Measurements from ENCODE around the gene PDAP1.
A peak's percentile ranks its signal among the peaks of the same experiment; 100 is the strongest.
"Not testable (repeated sequence)": the region's sequence is repeated elsewhere in the genome, so short reads cannot be mapped to it uniquely, and the experiment has no call there.

Gene PDAP1, protein sequence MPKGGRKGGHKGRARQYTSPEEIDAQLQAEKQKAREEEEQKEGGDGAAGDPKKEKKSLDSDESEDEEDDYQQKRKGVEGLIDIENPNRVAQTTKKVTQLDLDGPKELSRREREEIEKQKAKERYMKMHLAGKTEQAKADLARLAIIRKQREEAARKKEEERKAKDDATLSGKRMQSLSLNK

DNA sequence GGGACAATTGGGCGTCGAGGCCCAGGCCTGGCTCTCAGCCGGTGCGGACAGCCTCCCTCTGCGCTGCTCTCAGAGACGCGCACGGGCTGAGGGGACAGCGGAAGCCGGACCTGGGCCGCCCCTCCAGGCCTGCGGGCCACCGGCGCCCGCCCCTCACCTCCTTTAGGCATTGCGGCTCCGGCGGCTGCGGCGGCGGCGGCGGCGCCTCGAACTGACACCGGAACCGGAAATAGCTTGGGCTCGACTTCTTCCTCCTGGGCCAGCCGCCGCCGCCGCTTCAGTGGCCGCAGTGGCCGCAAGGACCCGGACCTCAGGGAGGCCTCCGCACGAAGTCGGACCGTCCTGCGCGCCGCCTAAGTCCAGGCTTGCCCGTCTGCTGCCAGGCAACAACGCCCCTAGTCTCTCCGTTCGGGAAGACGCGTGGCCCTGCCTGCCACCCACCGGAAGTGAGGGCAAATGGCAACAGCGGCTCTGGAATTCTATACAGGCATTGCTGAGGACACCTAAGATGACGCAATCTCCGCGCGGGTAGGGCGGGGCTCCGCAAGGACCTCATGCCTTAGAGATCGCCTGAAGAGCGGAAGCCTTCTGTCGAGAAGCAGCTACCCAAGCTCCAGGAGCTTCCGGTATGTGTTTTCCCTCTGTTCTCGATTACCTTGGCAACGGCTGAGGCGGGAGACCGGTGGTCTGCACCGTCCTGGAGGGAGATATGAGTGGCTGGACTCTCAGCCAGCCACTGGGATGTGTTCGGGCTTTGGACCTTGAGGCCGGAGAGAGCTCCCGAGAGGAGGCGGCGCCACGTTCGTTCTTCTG, at the start of gene PDAP1, which contains the start of gene BUD31:
TSS of gene PDAP1 (minus strand) at position 219 of the 813 bp plus-strand sequence. CDS start at position 170, 49 bp downstream.
TSS of gene BUD31 (plus strand) at position 591 of the 813 bp plus-strand sequence. CDS start 2,124 bp downstream, outside the sequence.
- peak; percentile 95 for DNase-seq

DNA sequence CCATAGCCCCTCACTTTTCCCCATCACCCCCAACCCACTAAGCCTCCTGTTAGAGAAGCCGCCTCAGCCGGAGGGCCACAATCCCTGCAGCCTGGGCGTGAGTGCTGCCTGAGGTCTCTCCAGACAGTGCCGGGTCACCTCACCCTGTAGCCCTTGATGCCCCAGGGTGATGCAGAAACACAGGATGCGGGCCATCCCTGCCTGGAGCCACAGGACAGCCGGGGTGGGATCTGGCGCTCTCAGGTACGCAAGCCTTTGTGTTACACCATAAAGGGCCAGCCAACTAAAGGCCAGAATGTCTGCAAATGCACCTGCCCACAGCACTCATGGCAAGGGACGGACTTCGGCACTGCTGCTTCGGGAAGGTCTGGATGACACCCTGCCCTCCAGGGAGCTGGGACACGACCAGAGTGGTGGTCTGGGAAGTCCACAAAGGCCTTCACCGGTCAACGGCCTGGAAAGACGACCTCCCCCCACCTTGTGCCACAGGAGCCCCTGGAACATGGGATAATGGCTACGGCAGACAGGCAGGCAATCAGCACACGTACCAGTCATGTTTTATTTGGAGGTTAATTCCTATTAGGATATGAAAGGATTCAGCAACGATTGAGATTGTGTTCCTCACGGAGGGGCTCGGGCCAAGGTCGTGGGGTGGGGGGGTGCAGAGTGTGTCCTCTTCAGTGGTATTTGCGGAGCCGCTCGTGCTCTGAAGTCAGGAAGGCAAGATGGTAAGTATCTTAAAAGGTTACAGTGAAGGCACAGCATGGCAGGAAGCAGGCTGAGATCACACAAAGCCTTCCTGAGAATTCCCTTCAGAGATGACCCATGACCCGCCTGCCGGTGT, 49.5 kb upstream of the PDAP1 start:
- no peak for DNase-seq

DNA sequence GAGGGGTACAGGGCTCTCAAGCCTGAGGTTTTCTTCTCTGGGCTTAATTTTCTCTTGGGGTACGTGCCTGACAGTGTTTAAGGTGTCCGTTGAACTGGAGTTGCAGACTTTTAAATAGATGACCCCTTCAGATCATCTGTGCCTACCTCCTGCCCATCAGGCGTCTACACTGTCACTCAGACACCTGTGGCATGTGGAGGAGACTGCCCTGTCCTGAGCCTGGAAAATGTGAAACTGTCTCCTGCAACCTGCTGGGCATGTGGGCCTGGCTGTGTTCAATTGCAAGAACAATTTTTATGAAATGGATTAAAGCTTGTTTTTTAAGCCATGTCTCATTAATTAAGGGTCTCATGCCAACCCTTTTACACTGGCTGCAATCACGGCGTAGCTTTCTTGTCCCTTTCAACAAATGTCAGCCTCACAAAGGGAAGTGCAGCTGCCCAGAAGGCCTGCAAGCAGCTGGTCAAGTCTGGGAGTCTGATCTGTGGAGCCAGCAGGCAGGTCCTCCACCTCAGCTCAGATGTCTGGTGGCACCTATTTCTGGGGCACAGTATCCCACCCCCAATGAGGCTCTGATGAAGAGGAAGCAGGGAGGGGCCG, 48.8 kb upstream of the PDAP1 start:
- DNase-seq = no peak

DNA sequence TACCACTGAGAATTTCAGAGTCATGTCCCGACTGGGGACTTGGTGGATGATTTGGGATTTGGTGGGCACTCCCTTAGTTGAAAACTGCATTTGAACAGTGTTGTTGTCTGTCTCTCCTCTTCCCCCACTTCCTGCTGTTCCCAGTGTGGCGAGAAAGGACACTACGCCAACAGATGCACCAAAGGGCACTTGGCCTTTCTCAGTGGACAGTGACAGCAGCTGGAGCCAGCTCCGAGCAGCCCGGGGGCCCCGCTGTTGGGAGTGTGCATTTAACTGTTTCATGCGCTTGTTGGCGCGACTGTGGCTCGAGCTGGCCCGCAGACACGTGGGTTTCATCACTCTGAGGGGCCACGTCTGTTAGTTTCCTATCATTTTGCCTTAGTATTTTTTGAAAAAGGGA, 47.9 kb upstream of the PDAP1 start:
- DNase-seq = no peak

DNA sequence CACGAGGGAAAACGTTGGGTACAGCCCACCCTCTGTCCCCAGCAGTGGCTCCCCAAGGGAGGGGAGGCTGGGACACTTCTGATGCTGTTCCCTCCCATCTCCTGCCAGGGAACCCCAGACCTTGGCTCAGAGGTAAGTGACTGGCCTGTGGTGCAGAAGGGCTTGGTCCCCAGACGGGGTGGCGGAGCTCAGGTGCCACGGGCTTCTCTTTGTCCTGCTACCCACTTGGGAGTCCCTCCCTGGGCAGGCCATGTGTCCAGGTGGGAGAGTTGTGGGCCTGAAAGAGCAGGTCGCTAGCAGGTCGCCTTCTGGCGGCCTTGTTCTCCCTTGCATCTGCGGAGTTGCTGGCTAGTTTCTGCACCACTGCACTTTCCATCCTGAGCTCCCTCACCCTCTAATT, 47.5 kb upstream of the PDAP1 start:
- DNase-seq = no peak

DNA sequence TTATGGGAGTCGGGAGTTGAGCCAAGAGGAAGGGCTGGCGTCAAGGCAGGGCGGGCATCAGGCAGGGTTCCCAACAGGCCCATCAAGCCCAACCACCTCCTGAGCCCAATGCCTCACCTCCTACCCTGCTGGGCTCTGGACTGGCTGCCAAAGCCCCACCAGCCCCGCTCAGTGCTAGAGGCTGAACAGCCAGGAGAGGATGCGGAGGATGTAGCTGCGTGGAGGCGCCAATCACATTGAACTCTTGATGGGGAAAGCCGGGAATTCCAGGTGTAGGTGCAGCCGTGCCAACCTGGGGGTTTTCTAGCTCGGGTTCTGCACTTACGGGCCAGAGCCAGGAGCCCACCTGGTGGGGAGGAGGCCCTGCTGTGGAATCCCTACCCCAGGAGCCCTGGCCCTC, 44.7 kb upstream of the PDAP1 start:
- no peak for DNase-seq

DNA sequence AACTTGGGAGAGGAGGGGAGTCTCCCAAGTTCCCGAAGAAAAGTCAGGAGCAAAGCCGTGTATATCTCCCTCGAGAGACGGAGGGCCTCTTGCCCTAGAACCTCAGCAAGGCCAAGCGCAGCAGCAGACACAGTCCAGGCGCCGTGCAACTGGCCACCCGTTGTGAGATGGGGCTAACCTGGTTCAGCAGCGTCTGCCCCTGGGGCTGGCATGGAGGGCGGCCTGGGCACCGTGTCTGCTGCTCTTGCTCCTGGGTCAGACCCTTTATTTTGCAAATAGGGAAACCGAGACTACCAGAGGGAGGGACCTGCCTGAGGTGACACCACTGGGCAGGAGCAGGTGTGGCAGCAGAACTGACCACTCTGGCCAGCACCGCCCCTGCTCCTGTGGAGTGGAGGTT, 44.1 kb upstream of the PDAP1 start:
- no peak for DNase-seq

DNA sequence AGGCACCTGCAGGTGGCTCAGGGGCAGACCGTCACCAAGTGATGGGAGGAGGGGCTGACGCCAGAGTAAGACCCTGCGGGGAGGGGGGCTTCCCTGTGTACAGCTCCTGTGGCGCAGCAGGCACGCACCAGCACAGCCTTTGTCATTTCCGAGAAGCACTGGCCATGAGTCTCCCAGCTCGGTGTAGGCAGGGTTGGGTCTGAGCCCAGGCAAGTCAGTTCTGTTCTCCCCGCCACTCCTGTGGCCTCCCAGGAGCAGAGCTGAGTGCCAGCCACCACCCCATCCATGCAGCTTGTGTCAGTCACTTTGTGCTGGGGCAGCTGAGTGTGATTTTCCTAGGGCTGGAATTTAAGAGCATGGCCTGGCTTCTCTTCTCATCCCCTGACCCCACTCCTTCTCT, 43.5 kb upstream of the PDAP1 start:
- no peak for DNase-seq

DNA sequence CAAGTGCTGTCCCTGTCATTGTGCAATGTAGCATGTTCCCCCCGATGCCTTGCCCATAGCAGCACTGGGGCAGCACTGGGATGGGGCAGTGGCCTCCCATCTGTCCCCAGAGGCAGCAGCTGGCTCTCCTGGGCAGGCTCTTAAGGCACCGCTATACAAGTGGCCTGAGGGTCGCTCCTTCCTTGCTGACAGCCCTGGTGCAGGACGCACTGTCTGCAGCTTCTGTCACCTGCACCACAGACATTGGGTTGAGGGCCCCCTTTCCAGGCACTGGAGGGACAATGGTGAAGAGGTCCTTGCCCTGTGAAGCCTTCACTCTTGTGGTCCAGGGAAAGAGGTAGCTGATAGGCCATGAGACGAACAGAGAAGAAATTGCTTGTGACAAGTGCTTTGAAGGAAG, 40.9 kb upstream of the PDAP1 start:
- no peak for DNase-seq

DNA sequence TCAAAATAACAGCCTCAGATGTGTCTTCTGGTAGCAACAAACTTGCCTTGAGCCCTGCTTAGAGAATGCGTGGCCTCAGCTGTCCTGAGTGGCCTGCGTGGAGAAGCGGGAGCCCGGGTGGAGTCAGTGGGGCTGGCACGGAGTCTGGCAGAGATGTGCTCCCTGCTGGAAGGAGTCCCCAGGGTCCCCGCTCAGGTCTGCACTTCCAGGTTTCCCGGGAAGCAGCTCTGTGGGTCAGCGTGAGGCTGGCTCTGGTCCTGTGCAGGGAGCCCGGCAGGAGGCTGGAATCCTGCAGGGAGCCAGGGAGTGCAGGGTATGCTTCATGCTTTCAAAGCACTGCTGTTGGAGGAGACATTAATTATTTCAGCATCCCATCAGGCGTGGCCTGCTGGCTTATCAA, 40.5 kb upstream of the PDAP1 start:
- no peak for DNase-seq

DNA sequence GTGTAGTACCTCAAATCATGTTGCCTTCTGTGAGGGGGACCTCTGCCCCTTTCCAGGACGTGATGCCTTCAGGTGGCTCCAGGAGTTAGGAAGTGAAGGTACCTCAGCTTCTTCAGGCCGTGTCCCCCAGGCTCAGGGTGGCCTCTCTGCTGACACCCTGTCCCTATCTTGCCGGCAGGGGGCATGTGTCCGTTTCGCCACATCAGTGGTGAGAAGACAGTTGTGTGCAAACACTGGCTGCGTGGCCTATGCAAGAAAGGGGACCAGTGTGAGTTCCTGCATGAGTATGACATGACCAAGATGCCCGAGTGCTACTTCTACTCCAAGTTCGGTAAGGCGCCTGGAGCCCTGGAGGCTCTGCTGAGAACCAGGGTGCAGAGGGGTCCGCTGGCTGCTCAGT, 39.5 kb upstream of the PDAP1 start:
- no peak for DNase-seq

DNA sequence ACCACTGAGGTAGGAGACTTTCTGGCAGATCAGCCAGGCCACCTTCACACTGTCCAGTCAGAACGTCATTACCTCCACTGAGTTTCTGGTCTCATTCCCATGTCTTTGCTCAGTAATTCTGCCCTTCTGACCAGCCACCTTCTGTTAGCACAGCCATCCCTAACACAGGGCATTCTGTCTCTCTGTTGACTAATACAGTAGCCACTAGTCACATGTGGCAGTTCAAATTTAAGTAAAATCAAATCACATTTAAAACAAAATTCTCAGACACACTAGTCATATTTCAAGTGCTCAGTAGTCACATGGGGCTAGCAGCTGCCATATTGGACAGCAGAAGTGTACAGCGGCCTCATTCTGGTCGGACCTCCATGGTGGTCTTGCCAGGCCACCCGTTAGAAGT, 37.7 kb upstream of the PDAP1 start:
- DNase-seq = no peak

DNA sequence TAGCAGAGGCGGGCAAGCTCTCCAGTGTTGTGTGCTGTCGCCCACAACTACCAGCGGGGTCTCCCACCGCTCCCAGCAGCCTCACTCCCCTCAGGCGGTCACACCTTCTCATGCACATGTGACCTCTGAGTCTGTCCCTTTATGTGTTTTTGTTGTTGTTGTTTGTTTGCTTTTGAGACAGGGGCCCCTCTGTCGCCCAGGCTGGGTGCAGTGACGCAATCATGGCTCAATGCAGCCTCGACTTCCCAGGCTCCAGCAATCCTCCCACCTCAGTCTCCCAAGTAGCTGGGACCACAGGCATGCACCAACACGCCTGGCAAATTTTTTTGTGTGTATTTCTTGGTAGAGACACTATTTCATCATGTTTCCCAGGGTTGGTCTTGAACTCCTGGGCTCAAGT, 31.8 kb upstream of the PDAP1 start:
- no peak for DNase-seq

DNA sequence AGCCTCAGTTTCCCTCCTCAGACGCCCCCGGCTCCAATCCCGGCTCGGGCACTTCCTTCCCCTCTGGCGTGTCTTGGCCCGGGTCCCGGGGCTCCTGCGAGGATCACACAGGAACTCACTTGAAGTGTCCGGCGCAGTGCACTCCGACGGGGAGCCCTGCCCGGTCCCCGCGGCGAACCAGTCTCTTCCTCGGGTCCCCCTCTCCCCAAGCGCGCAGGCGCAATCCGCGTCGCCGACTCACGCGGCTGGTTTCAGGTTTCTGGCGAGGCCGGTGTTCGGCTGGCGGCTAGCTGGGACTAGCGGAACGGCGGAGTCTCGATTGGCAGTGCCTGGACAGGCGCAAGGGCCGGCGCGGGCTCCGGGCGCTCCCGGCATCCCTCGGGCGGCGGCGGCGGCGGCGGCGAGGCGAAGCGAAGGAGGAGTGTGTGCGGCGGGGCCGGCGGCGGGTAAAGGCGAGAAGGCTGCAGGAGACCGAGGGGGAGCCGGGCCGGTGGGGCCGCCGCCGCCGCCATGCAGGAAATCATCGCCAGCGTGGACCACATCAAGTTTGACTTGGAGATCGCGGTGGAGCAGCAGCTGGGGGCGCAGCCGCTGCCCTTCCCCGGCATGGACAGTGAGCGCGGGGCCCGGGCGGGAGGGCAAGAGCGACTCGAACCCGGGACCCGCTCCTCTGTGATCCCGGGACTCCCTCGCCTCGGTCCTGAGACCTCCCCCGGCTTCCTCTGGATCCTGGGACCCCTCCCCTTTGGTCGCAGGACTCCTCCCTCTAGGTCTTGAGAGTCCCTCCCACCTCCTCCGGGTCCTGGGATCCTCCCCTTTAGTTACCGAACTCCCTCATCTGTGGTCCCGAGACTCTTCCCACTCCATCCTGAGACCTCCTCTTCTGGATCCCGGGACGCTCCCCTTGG, 30.4 kb upstream of the PDAP1 start, which contains the start of the genes CPSF4 and PTCD1:
TSS of gene CPSF4 (plus strand) at position 371 of the 908 bp plus-strand sequence. CDS start at position 511, 140 bp downstream.
TSS of gene PTCD1 (minus strand) at position 226 of the 908 bp plus-strand sequence. CDS start 3,556 bp downstream, outside the sequence.
- DNase-seq = peak; percentile 98

DNA sequence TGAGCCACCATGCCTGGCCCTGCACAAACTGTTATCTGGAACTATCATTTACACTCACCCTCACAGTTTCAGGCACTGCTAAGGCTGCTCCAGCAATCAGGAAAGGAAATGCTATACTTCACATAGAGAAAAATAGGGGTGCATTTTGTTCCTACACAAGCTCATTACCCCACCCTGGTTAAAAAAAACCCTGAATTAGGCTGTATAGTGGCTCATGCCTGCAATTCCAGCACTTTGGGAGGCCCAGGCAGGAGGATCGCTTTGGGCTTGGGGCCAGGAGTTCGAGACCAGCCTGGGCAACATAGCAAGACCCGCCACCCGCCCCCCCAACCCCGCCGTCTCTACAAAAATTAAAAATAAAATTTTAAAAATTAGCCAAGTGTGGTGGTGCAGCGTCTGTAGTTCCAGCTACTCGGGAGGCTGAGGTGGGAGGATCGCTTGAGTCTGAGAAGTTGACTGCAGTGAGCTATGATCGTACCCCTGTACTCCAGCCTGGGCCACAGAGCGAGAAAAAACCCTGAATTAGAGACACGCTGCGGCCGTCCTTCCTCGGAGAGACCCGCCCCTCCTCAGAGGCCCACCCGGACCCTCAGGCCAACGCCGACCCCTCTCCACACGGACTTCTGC, 29.7 kb upstream of the PDAP1 start:
- DNase-seq = no peak

DNA sequence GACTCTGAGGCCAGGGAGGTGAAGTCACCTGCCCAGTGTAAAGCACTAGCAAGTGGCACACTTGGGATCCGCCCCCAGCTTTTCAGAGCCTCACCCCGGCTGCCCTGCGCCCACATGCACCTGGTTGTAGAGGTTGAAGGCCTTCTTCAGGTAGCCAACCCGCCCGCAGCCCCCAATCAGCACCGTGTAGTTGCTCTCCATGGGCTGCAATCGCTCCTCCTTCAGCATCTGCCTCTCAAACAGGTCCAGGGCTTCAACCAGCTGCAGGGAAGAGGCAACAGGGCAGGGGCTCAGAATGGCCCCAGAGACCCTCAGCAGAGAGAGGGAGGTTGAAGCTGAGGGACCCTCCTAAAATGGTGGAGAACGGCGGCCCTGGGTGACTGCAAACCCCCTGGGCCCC, 24.8 kb upstream of the PDAP1 start:
- no peak for DNase-seq

DNA sequence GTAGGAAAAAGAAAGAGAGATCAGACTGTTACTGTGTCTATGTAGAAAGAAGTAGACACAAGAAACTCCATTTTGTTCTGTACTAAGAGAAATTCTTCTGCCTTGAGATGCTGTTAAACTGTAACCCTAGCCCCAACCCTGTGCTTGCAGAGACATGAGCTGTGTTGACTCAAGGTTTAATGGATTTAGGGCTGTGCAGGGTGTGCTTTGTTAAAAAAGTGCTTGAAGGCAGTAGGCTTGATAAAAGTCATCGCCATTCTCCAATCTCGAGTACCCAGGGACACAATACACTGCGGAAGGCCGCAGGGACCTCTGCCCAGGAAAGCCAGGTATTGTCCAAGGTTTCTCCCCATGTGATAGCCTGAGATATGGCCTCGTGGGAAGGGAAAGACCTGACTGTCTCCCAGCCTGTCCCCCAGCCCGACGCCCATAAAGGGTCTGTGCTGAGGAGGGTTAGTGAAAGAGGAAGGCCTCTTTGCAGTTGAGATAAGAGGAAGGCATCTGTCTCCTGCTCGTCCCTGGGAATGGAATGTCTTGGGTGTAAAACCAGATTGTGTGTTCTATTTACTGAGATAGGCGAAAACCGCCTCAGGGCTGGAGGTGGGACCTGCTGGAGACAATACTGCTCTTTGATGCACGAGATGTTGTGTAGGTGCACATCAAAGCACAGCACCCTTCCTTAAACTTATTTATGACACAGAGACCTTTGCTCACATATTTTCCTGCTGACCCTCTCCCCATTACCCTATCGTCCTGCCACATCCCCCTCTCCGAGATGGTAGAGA, 23.6 kb upstream of the PDAP1 start:
- DNase-seq = not testable (repeated sequence)

DNA sequence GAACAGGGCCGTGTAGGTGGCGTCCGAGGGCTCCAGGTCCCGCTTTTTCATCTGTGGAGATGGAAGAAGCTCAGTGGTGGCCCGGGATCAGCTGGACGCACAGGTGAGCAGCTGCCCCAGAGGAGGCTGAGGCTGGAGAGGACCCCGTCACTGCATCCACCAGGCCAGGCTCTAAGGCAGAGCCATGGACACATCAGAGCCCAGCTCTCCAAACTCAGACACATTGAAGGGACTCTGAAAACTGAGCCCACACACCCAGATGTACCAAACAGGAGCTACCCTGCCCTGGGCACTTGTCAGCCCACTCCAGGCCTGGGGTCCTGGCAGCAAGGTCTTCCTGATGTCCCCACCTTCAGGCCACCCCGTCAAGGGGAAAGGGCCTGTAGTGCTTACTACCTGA, 21.4 kb upstream of the PDAP1 start:
- no peak for DNase-seq

DNA sequence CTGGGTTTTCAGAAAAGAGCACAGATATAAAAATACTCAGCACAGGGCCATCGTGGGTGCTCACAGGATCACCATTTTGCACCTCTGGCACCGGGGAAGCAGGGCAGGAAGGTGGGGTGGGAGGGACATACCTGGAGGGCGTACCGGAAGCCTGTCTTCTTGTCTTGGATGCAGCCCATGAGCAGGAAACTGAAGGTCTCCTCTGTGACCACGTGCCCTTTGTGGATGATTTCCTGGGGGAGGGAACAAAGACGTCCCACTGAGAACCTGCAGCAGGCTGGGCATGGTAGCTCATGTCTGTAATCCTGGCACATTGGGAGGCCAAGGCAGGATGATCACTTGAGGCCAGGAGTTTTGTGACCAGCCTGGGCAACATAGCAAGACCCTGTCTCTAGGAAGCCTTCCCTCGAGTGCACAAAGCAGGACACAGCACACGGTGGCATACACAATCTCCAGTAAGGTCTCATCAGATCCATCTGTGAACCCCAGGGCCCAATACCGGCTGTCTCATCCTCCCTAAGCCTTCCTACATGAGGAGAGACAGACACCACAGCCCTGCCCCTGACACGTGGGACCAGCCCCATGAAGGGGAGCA, 20.7 kb upstream of the PDAP1 start:
- DNase-seq = no peak
